ENCODE measurements around the gene MRPS26.

The MRPS26 gene

DNA sequence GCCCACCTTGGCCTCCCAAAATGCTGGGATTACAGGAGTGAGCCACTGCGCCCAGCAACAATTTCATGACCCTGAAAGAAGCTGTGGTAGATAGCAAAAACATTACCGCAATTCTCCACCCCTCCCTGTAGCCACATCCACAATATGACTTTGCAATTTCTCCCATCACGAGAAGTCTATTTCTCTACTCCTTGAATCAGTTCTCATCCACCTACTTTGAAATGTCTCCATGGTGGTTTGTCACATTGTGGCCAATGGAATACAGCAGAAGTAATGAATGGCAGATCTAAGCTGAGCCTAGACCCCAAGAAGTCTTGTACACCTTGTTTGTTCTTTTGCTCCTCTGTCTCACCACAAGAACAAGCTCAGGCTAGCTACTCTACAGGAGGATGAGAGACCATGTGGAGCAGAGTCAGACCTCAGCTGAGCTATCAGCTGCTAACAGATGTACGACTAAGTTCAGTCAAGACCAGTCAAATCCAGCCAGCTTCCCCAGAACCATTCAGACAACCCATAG lies 31.8 kb downstream of the MRPS26 start:
- no peak for DNase-seq

DNA sequence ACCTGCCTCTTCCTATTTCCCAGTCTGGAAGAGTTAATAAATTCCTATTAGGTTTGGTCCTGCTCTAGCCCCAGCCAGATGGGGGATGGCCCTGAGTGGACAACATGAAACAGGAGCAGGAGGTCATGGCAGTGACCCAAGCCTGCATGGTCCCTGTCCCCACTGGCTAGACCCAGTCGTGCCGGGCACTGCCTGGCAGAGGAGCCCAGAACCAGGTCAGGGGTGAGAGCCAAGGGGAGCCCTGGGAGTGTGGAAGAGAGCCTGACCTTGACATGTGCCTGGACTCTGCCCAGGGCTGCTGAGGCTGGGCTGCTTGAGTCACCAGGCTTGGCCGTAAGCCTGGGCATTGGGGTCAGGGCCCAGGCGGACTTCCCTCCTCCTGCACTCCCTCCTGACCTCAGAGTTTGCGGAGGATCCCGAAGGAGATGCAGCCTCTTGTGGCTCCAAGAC lies 35.1 kb downstream of the MRPS26 start:
- DNase-seq, result no peak

DNA sequence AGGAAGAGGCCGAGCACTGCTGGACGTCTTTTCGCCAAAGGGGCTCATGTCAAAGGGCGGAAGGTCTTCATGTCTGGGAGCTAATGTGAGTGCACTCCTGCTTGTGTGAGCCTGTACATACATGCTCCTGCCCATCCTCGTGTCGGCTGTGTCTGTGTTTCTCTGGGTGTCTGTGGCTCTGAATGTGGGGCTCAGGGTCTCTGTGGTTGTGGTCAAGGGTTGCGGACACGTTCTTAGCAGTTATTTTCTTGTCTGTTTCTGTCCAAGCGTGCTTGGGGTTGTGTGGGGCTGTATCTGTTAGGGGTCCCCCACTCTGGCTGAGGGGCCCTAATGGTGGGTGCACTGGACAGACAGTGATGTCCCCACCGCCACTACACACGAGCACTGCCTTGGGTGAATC lies 35.8 kb downstream of the MRPS26 start:
- DNase-seq, result no peak

DNA sequence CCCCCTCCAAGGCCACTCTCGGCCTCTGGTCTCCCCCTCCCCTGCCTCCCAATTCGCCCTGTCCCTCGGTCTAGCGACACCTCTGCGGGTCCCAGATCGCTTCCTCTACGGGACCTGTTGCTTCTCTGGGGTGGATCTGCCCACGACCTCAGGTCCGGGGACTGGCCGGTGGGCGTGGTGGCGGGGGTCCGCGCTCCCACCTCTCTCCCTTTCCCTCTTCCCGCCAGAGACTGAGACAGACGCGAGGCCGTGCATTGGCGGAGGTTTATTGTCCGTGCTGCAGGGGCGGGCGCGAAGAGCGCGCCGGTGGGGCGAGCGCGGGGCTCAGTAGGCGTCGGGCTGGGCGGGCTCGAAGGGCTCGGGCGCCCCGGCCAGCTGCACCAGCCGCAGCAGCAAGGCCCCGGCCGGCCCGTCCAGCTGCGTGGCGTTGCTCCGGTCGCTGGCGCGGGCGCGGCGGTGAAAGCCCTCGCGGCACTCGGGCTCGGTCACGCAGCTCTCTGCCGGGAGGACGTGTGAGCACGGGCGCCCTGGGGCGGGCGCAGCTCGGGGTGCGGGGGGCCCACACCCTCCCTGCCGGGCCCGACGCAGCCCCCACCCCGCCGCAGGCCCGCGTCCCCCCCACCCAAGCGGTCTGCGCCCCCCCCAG lies 36.6 kb downstream of the MRPS26 start:
- no peak for DNase-seq

DNA sequence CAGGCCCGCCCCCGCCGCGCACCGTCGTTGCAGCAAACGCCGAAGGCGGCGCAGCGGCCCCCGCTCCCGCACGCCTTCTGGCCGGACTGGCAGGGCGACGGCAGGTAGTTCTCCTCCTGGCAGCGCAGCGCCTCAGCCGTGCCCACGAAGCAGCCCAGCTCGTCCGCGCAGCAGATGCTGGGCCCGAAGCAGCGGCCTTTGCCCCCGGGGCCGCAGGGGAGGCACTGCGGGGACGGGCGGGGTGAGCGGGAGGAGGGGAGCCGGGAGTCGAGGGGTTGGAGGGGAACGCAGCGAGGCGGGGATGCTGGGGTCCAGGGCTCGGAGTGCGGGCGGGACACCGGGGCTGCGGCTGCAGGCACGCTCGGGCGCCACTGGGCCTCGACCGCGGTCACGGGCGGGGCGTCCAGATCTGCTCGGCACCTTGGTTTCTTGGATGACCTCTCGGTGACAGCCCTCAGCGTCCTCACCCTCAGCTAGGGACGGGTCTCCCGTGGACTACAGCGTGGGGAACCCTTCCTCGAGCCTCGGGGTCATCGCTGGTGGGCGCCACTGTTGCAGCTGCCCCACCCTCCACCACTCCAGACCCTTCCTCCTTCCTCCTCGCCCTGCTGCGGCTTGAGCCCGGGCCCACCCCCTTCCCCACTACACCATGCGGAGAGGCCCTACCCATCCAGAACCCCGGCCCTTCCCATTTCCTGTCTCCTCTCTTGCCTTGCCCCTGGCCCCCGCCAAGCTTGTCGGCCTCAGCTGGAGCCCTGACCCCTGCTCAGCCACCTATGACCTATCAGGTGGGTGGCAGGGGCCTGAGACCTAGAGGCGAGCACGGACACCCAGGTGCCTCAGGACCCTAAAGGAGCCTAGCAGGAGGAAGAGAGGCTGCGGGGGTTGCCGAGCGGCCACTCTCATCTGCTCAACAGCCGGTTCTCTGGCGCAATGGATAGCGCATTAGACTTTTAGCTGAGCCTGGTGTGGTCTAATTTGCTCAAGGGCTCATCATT lies 37.4 kb downstream of the MRPS26 start:
- no peak for DNase-seq

DNA sequence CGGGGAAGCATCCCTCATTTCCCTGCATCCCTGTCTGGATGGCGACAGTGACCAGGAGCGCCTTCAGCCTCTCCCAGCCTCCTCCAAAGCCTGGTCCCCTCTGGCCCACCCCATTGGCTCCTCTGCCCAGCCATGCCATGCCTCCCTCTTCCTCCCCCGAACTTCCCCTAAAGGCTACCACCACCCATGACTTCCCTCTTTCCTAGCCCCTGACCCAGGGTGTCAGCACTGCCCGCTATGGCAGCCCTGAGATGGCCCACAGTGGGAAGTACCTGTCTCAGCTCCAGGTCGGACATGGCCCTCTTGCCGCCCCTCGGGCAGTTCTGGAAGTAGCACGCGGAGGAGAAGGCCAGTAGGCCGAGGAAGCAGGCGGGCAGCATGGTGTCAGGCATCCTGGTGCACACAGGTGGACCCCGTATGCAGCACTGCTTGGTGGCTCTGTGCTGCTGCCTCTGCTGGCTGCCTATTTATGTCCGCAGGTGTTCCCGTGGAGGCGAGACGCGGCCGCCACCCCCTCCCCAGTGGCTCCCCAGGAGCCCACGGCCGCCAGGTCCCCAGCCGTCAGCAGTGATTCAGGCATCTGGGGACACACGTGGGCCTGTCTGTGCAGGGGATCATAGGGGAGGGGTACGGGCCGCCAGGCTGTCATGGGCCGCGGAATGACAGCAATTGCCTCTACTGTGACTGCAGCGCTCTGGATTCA lies 38.6 kb downstream of the MRPS26 start, which contains the start of gene AVP:
Gene AVP (minus strand): TSS at position 442 of the 703 bp plus-strand sequence. CDS start 50 bp downstream, at position 392.
- DNase-seq, result no peak

DNA sequence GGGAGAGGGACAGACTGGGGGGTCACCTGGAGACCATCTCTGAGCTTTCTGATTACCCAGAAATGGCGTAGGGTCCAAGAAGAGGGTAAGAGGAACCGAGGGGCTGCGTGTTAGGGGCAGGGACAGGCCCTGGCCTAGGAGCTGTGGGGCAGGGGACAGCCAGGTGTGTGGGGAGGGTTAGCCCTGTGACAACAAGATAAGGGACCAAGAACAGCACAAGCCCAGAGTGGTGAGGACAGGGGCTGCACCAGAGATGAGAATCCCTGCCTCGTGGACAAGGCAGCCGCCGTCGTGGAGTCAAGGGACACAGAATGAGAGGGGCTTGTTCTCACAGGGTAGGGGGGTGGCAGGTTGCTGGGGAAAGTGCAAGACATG lies 39.1 kb downstream of the MRPS26 start:
- DNase-seq, result no peak

DNA sequence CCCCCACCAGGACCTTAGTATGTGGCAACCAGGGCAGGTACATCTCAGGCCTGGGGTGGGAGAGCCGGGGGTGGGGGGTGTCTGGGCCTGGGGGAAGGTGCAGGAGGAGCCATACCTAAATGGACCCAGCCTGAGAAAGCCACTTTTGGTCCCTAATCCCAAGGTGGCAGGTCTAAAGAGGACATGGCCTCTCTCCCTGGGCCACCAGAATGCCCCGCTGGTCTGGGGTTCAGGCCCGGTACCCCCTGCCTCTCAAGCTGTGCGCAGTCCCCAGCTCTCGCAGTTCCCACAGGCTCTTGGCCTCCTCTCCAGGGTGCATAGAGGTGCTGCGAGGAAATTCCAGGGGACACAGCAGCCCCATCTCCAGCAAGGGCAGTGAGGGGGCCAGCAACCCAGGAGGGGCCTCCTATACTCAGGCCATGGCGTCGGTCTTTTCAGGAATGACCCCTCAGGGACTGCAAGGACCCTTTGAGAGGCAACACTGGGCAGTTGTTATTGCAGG lies 39.8 kb downstream of the MRPS26 start:
- DNase-seq, result no peak

DNA sequence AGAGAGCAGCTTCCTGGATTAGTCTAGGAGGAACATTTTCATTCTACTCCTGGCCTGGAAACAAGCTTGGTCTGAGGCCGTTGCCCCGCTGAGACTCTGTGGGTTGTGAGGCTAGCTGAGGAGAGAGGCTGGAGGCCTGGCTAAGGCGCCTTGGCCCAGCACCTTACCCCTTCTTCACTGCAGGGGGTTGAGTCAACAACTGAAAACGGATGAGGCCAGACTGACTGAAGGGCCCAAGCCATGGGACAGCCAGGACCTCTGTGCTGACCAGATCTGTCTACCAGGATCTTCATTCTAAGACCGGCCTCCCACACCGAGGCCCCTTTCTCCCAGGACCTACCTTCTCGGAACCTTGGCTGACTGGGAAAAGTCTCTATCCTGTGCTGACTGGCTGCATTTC lies 42.2 kb downstream of the MRPS26 start:
- no peak for DNase-seq

DNA sequence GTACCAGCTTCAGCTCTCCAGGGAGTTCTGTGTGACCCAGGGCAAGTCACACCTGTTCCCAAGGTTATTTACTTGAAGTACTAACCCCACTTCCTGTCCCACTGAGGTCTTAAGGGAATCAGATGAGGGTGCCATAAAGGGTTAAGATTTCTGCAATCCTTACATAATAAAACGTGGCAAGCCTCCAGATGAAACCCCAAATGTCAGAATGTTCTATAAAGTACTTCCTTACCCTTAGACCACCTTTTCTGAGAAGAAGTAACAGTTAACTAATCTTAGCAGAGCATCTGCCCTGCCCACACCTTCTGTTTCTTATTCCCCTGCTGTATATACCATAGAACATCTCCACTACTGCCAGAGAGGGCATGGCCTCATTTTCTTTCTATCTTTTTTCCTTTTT lies 44.7 kb downstream of the MRPS26 start:
- DNase-seq, result no peak

DNA sequence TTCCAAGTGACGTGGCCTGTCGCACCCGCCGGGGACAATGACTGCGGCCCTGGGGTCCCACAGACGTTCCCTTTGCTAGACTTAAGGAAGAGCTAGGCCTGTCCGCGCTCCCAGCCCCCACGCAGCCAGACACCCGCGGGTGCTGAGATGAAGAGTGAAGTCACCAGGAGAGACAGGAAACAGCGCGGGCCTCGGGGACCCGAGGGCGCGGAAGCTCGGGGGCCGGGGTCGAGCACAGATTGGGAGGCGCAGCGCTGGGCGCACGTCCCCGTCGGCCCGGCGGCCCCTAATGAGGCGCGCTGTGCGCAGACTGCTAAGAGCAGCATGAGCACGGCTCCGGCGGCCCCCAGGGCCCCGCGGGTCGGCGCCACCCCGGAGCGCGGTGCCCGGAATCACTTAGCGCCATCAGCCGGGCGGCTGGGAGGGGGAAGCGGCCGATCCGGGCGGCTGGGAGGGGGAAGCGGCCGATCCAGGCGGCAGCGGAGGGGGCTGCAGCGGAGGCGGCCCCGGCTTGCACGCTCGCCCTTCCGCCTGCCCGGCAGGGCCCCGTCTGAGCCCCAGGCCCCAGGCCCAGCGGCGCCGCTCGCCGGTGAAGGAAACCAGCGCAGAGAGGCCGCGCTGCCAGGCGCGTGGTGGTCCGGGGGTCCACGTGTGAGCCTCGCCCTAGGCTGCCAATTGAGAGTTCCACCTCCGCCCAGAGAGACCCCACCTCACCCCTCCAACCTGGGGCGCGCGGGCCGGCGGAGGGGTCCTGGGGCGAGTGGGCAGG lies 46.9 kb downstream of the MRPS26 start:
- DNase-seq, result no peak

DNA sequence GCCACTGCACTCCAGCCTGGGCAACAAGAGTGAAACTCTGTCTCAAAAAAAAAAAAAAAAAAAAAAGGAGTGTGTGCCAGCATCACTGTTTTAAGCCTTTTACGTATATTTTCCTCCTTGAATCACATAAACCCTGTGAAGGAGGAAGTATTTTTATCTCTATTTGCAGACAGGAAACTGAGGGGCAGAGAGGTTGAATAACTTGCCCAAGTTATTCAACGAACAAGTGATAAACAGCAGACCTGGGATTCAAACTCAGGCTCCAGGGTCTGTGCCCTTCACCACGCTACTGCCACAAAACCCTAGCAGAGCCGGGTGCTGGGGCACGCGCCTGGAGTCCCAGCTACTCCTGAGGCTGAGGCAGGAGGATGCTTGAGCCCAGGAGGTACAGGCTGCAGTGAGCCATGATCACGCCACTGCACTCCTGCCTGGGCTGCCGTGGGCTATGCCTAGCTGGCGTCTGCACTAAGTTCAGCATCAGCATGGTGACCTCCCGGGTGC lies 48.1 kb downstream of the MRPS26 start:
- no peak for DNase-seq

DNA sequence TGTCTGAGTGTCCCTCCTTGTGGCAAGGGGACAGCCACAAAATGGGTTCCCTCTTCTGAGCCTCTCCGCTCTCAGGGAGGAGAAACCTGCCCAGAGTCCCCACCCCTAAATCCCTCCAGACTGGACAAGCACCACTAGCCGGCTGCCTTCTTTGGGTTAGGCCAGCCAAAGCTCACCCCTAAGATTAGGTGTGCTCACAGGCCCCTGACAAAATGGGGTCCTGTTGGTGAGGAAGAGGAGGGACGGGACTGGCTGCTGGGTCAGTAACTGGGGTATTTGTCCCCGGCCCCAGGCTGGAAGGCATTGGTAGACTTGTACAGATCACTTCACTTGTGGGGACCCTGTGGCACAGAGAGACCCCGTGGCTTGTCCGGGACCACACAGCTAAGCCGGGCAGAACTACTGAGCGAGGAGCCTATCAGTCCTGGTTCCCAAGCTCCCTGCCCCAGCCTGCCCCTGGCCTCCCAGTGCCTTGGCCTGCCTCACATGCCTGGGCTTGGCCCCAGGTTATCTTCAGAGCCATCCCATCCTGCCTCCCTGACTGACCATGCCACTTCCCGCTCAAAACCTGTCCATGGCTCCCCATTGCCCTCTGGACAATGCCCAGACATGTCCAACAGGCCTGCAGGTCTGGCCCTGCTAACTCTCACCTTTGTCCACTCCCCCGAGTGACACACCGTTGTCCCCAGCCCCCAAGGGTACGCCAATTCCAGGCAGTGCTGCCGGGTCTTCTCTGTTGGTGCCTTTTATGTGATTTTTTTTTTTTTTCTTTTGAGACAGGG lies 49.2 kb downstream of the MRPS26 start:
- DNase-seq, result no peak

Measured in NCI-H2081 (cell line).